Mesenteric fat pad (tissue), 1 donor: ENCODE data around the gene KRTAP10-1. TPM values are rescaled to one million over a fixed set of nuclear protein-coding genes. Genes with fewer than 3 reads are reported as not detected.

Experiments
- DNase-seq: peaks from one replicate; pipeline ENCODE4 v3.0.0-alpha.2; 2020; ENCODE audit warnings: low spot score
- total RNA-seq: library from RNA; stranded (reverse); fragmentation: NEBNext Ultra II Directional; extraction: Animal tissue kit (Norgen Biotek cat#: 25700); gene quantifications from one replicate; pipeline ENCODE4 v1.2.1, GENCODE V29; 2021
- donor health status: DM: yes; HTN: yes; CAD: no.

Gene KRTAP10-1
- total RNA-seq, 1 donor from 2014 or later: not detected

- DNase-seq: no peak
Measured at GRCh38 chr21:44530221-44530902, 9.6 kb downstream of the KRTAP10-1 start.

- peak; percentile 77 for DNase-seq
Measured at GRCh38 chr21:44529503-44530125, 10.4 kb downstream of the KRTAP10-1 start.

- DNase-seq: peak; percentile 82
Measured at GRCh38 chr21:44529011-44529421, 11.0 kb downstream of the KRTAP10-1 start.

GRCh38 chr21:44528634-44528995, 11.4 kb downstream of the KRTAP10-1 start:
- peak; percentile 84 for DNase-seq

GRCh38 chr21:44527983-44528633, 11.9 kb downstream of the KRTAP10-1 start:
- no peak for DNase-seq

GRCh38 chr21:44527156-44527982, 12.6 kb downstream of the KRTAP10-1 start:
- DNase-seq: peak; percentile 49

- peak; percentile 59 for DNase-seq
Measured at GRCh38 chr21:44526096-44526997, 13.6 kb downstream of the KRTAP10-1 start.

- DNase-seq: peak; percentile 67
Measured at GRCh38 chr21:44525391-44526095, 14.5 kb downstream of the KRTAP10-1 start.

- DNase-seq: peak; percentile 45
Measured at GRCh38 chr21:44524414-44525371, 15.3 kb downstream of the KRTAP10-1 start.

GRCh38 chr21:44523567-44524413, 16.2 kb downstream of the KRTAP10-1 start:
- no peak for DNase-seq

GRCh38 chr21:44522753-44523204, 17.2 kb downstream of the KRTAP10-1 start:
- peak; percentile 33 for DNase-seq

- DNase-seq: peak; percentile 64
Measured at GRCh38 chr21:44521928-44522752, 17.9 kb downstream of the KRTAP10-1 start.

GRCh38 chr21:44521301-44521927, 18.6 kb downstream of the KRTAP10-1 start:
- DNase-seq: peak; percentile 88

GRCh38 chr21:44520326-44521300, 19.4 kb downstream of the KRTAP10-1 start:
- peak; percentile 84 for DNase-seq
